Mesothelial cell of epicardium (in vitro differentiated cells): ENCODE results near the gene CIAO1. TPM values are rescaled to one million over a fixed set of nuclear protein-coding genes. Genes with fewer than 3 reads are reported as not detected.
"Not testable (repeated sequence)": the region's sequence is repeated elsewhere in the genome, so short reads cannot be mapped to it uniquely, and the experiment has no call there.

ENCODE experiments used
- DNase-seq, 2 experiments: peaks; one replicate each; pipeline ENCODE4 v3.0.0; 2021; ENCODE audit warnings: low spot score in 2 of 2; ENCODE audit not compliant: unreplicated experiment in 2 of 2
- H3K27ac Mint-ChIP-seq: 2 replicates; pipeline ENCODE4 v1.8.0; 2021; ENCODE audit warnings: mixed read lengths
- H3K27me3 Mint-ChIP-seq: 2 replicates; pipeline ENCODE4 v1.8.0; 2021; ENCODE audit warnings: low read depth, mixed read lengths
- H3K36me3 Mint-ChIP-seq: 2 replicates; pipeline ENCODE4 v1.8.0; 2021; ENCODE audit warnings: mixed read lengths
- H3K4me1 Mint-ChIP-seq: 2 replicates; pipeline ENCODE4 v1.8.0; 2021; ENCODE audit warnings: mixed read lengths
- H3K4me3 Mint-ChIP-seq: 2 replicates; pipeline ENCODE4 v1.8.0; 2021; ENCODE audit warnings: mild to moderate bottlenecking, moderate library complexity, mixed read lengths
- H3K9me3 Mint-ChIP-seq: 2 replicates; pipeline ENCODE4 v1.8.0; 2021; ENCODE audit warnings: mixed read lengths
- CTCF ChIP-seq: fragments of 200-600 bp; sonication (generic); IDR thresholded peaks from one replicate; pipeline ENCODE4 v1.5.0; 2021; ENCODE audit warnings: antibody characterized with exemption; ENCODE audit not compliant: unreplicated experiment
- total RNA-seq: library from RNA; stranded (reverse); gene quantifications from 3 replicates; pipeline ENCODE4 v1.2.1, GENCODE V29; 2021

The CIAO1 gene
- 73.8 to 74.6 TPM (median 74.2 TPM) in 3 replicates for total RNA-seq

GRCh38 chr2:96265840-96266679 is at the start of gene CIAO1, which contains the start of gene TMEM127:
TSS of gene CIAO1 (plus strand) at chr2:96266225. CDS start at chr2:96266351, 126 bp downstream.
TSS of gene TMEM127 (minus strand) at chr2:96265997. CDS start at chr2:96265381, 616 bp downstream.
- Mint-ChIP-seq H3K27me3 (no peaks in the 10 kb centered on the region), H3K4me3 (peak within 1 kb of the TSS; percentile 92), H3K9me3 (no peaks in the 10 kb centered on the region), H3K4me1 (peaks cover 22% of the 10 kb centered on the region), H3K27ac (peak within 1 kb of the TSS; percentile 93), H3K36me3 (peaks cover 11% of the 10 kb centered on the region)
- TF ChIP-seq CTCF = no peak
- DNase-seq = peak; percentile 94 to 98

GRCh38 chr2:96218508-96219131 is 47.4 kb upstream of the CIAO1 start:
- Mint-ChIP-seq H3K27ac (no peak overlapping the region), H3K27me3 (no peaks in the 10 kb centered on the region), H3K4me1 (no peaks in the 10 kb centered on the region), H3K9me3 (no peaks in the 10 kb centered on the region), H3K36me3 (no peaks in the 10 kb centered on the region), H3K4me3 (no peak overlapping the region)
- DNase-seq = no peak
- TF ChIP-seq CTCF = no peak

- H3K27me3 Mint-ChIP-seq, H3K27ac Mint-ChIP-seq, H3K36me3 Mint-ChIP-seq, H3K4me3 Mint-ChIP-seq, H3K9me3 Mint-ChIP-seq, DNase-seq, H3K4me1 Mint-ChIP-seq: not testable (repeated sequence)
Observed at GRCh38 chr2:96219959-96220358, 46.1 kb upstream of the CIAO1 start.

GRCh38 chr2:96221106-96221505 is 44.9 kb upstream of the CIAO1 start:
- H3K4me1 Mint-ChIP-seq, H3K27me3 Mint-ChIP-seq, DNase-seq, H3K9me3 Mint-ChIP-seq, H3K36me3 Mint-ChIP-seq, H3K4me3 Mint-ChIP-seq, H3K27ac Mint-ChIP-seq: not testable (repeated sequence)

GRCh38 chr2:96225016-96225533 is 41.0 kb upstream of the CIAO1 start:
- TF ChIP-seq CTCF = no peak
- H3K4me3 Mint-ChIP-seq = no peak overlapping the region
- H3K9me3 Mint-ChIP-seq = no peaks in the 10 kb centered on the region
- H3K4me1 Mint-ChIP-seq = no peaks in the 10 kb centered on the region
- DNase-seq = no peak
- H3K27ac Mint-ChIP-seq = no peak overlapping the region
- H3K36me3 Mint-ChIP-seq = no peaks in the 10 kb centered on the region
- H3K27me3 Mint-ChIP-seq = no peaks in the 10 kb centered on the region

GRCh38 chr2:96231316-96231715 is 34.7 kb upstream of the CIAO1 start:
- Mint-ChIP-seq H3K27me3 (no peaks in the 10 kb centered on the region), H3K27ac (no peak overlapping the region), H3K4me3 (no peak overlapping the region), H3K36me3 (peaks cover 2% of the 10 kb centered on the region), H3K9me3 (no peaks in the 10 kb centered on the region), H3K4me1 (no peaks in the 10 kb centered on the region)
- DNase-seq = no peak
- no peak for TF ChIP-seq CTCF
